ENCODE measurements around the gene CD3E. TPM values are rescaled to one million over a fixed set of nuclear protein-coding genes. Genes with fewer than 3 reads are reported as not detected.
"Not testable (repeated sequence)": the region's sequence is repeated elsewhere in the genome, so short reads cannot be mapped to it uniquely, and the experiment has no call there.

CD3E gene
- total and polyA plus RNA-seq, 7 donors = 0.28 to 42.3 (median 0.92) TPM; not detected in 2

GRCh38 chr11:118304227-118304567, 333 bp upstream of the CD3E start:
- TF ChIP-seq EP300 (IDR thresholded peaks at IDR 0.05) (no peak), CTCF (IDR thresholded peaks at IDR 0.05) (no peak), POLR2A (IDR thresholded peaks at IDR 0.05) (no peak), POLR2AphosphoS5 (IDR thresholded peaks at IDR 0.05) (no peak)
- Histone ChIP-seq H3K27me3 (peaks cover 0 to 14% (median 0%) of the 10 kb centered on the region in 3 donors), H3K36me3 (no peaks in the 10 kb centered on the region), H3K27ac (no peak overlapping the region), H3K4me3 (no peak overlapping the region), H3K9me3 (no peaks in the 10 kb centered on the region), H3K4me1 (no peaks in the 10 kb centered on the region)
- DNase-seq = no peak
- WGBS, 2 donors = 69 to 94% methylated on average over 1 of the region's 1 CpG
- intact Hi-C loops (cut with DNase I) = no loop called here

- peaks cover 0 to 14% (median 0%) of the 10 kb centered on the region in 3 donors for H3K27me3 ChIP-seq
- no peak overlapping the region for H3K27ac ChIP-seq
- intact Hi-C loops (cut with DNase I) = no loop called here
- H3K36me3 ChIP-seq = no peaks in the 10 kb centered on the region
- no peak overlapping the region for H3K4me3 ChIP-seq
- H3K9me3 ChIP-seq = no peaks in the 10 kb centered on the region
- no peaks in the 10 kb centered on the region for H3K4me1 ChIP-seq
- 55 to 70% methylated on average over 8 of the region's 8 CpGs for WGBS, 2 donors
- DNase-seq = no peak
- no peak for TF ChIP-seq CTCF (IDR thresholded peaks at IDR 0.05)
- no peak for TF ChIP-seq POLR2A (IDR thresholded peaks at IDR 0.05)
- TF ChIP-seq EP300 (IDR thresholded peaks at IDR 0.05) = no peak
- TF ChIP-seq POLR2AphosphoS5 (IDR thresholded peaks at IDR 0.05) = no peak
These were observed 1.2 kb downstream of the CD3E start for GRCh38 chr11:118305726-118306125.

- TF ChIP-seq POLR2AphosphoS5 (IDR thresholded peaks at IDR 0.05) = no peak
- no peak for TF ChIP-seq CTCF (IDR thresholded peaks at IDR 0.05)
- TF ChIP-seq EP300 (IDR thresholded peaks at IDR 0.05) = no peak
- no peak for TF ChIP-seq POLR2A (IDR thresholded peaks at IDR 0.05)
- 67 to 86% methylated on average over 2 of the region's 2 CpGs for WGBS, 2 donors
These were observed 2.0 kb downstream of the CD3E start for GRCh38 chr11:118306556-118306955.

GRCh38 chr11:118308995-118309528, 4.5 kb downstream of the CD3E start:
- H3K4me3 ChIP-seq; H3K9me3 ChIP-seq; H3K27ac ChIP-seq; H3K36me3 ChIP-seq; DNase-seq; H3K4me1 ChIP-seq; intact Hi-C loops (cut with DNase I): not testable (repeated sequence)
- 88 to 95% methylated on average over 5 of the region's 5 CpGs for WGBS, 2 donors
- peaks cover 0 to 27% (median 15%) of the 10 kb centered on the region in 3 donors for H3K27me3 ChIP-seq

More at GRCh38 chr11:118306556-118306955, 2.0 kb downstream of the CD3E start:
- no peaks in the 10 kb centered on the region for H3K36me3 ChIP-seq
- H3K27me3 ChIP-seq = peaks cover 0 to 14% (median 0%) of the 10 kb centered on the region in 3 donors
- H3K4me3 ChIP-seq = no peak overlapping the region
- no peak for DNase-seq
- H3K27ac ChIP-seq = no peak overlapping the region
- no peaks in the 10 kb centered on the region for H3K4me1 ChIP-seq
- intact Hi-C loops (cut with DNase I) = no loop called here
- no peaks in the 10 kb centered on the region for H3K9me3 ChIP-seq

- Histone ChIP-seq H3K36me3 (no peaks in the 10 kb centered on the region), H3K4me1 (peaks cover 0 to 2% (median 0%) of the 10 kb centered on the region in 4 donors), H3K4me3 (no peak overlapping the region), H3K27ac (no peak overlapping the region), H3K9me3 (no peaks in the 10 kb centered on the region), H3K27me3 (peaks cover 0 to 29% (median 20%) of the 10 kb centered on the region in 3 donors)
- no peak for DNase-seq
- WGBS, 2 donors = 72 to 85% methylated on average over 3 of the region's 3 CpGs
- TF ChIP-seq POLR2A (IDR thresholded peaks at IDR 0.05) (no peak), POLR2AphosphoS5 (IDR thresholded peaks at IDR 0.05) (no peak), EP300 (IDR thresholded peaks at IDR 0.05) (no peak), CTCF (IDR thresholded peaks at IDR 0.05) (no peak)
- intact Hi-C loops (cut with DNase I) = no loop called here
These were observed 5.7 kb downstream of the CD3E start for GRCh38 chr11:118310271-118310670.
